GM12891 (cell line): ENCODE measurements around the gene ROCK2.

Experiments used
- PAX5 ChIP-seq: IDR thresholded peaks from 2 replicates; pipeline ENCODE4 v1.6.1; 2011; ENCODE audit warnings: low read length, moderate library complexity, mild to moderate bottlenecking; ENCODE audit not compliant: insufficient read depth, severe bottlenecking
- POLR2A ChIP-seq: IDR thresholded peaks from 2 replicates; pipeline ENCODE4 v1.6.1; 2011; ENCODE audit warnings: low read depth, low read length, control low read depth
- POLR2AphosphoS5 ChIP-seq: IDR thresholded peaks from 2 replicates; pipeline ENCODE4 v1.6.1; 2011; ENCODE audit warnings: low read depth, low read length, control low read depth
- POU2F2 ChIP-seq: IDR thresholded peaks from 2 replicates; pipeline ENCODE4 v1.6.1; 2011; ENCODE audit warnings: low read depth, mild to moderate bottlenecking, control low read depth, low read length, moderate library complexity
- TAF1 ChIP-seq: IDR thresholded peaks from 2 replicates; pipeline ENCODE4 v1.6.1; 2011; ENCODE audit warnings: low read depth, low read length, control low read depth

DNA sequence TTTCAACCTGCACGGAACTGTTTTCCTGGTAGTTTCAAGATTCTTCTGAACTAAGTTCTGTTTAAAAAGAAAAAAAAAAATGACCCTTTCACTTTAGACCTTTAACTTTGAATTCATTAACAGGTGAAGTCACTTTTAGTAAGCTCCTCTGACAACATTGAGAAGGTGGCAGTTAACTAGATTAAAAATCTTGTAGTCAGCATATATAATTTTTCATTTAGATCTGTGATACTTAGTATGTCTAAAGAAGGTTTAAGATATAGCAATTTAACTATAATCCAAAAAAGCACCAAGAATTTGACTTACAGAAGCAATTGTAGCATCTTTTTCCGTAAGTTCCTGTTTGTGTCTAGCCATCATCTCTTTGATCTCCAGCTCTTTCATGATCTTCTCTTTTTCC lies 143.8 kb downstream of the ROCK2 start:
- TF ChIP-seq POLR2AphosphoS5 (no peak), POLR2A (no peak), POU2F2 (no peak), PAX5 (no peak), TAF1 (no peak)
